Vagina (tissue), 2 donors: Measurements from ENCODE around the gene CBX6. TPM values are rescaled to one million over a fixed set of nuclear protein-coding genes. Genes with fewer than 3 reads are reported as not detected.

Source experiments
- DNase-seq, 2 donors: peaks; one replicate each; pipeline ENCODE4 v3.0.0-alpha.2; 2017; ENCODE audit errors: extremely low spot score in 2 of 2
- H3K27ac ChIP-seq: fragments of 200-600 bp; sonication (generic); one replicate; pipeline ENCODE4 v1.5.1; 2019
- H3K27me3 ChIP-seq: fragments of 200-600 bp; sonication (generic); one replicate; pipeline ENCODE4 v1.5.1; 2019
- H3K36me3 ChIP-seq, 2 donors: fragments of 200-600 bp; sonication (generic); one replicate each; pipeline ENCODE4 v1.5.1; 2017 to 2019
- H3K4me1 ChIP-seq: fragments of 200-600 bp; sonication (generic); one replicate; pipeline ENCODE4 v1.5.1; 2019
- H3K4me3 ChIP-seq, 2 donors: fragments of 200-600 bp; sonication (generic); 1 replicate in 1 of 2; 2 replicates in 1 of 2; pipeline ENCODE4 v1.5.1; 2016 to 2019
- H3K9me3 ChIP-seq: fragments of 200-600 bp; sonication (generic); one replicate; pipeline ENCODE4 v1.5.1; 2019
- POLR2A ChIP-seq, 2 donors: fragments of 450-650 bp; IDR thresholded peaks; one replicate each; pipeline ENCODE4 v1.6.1; 2017; ENCODE audit warnings: antibody characterized with exemption in 2 of 2, mild to moderate bottlenecking in 2 of 2, moderate library complexity in 2 of 2
- POLR2AphosphoS5 ChIP-seq, 2 donors: sonication (generic); formaldehyde crosslinking; IDR thresholded peaks; one replicate each; pipeline ENCODE4 v1.9.0; 2017; ENCODE audit warnings: antibody characterized with exemption in 2 of 2, mild to moderate bottlenecking in 2 of 2, low read depth in 1 of 2; ENCODE audit not compliant: insufficient read depth in 1 of 2
- intact Hi-C: fragments of 100-400 bp; cut with DNase I; formaldehyde crosslinking; loops from one replicate; pipeline ENCODE4 v1.15.1; 2023
- total RNA-seq: library from RNA; depleted of rRNA; stranded (reverse); fragments of >200 nt; gene quantifications from one replicate; pipeline ENCODE4 v1.2.3, GENCODE V29; 2016
- TF ChIP-seq, protein P1 (sequence below), 3 experiments: fragments of 450-650 bp in 2 of 3; fragments of 200-600 bp in 1 of 3; sonication (generic) in 1 of 3; IDR thresholded peaks; one replicate each; pipeline ENCODE4 v1.5.1; 2017 to 2019; ENCODE audit warnings: antibody characterized with exemption in 3 of 3, mild to moderate bottlenecking in 2 of 3, moderate library complexity in 2 of 3

The CBX6 gene
- total RNA-seq, 1 donor from 2014 or later = 31.7 TPM

DNA sequence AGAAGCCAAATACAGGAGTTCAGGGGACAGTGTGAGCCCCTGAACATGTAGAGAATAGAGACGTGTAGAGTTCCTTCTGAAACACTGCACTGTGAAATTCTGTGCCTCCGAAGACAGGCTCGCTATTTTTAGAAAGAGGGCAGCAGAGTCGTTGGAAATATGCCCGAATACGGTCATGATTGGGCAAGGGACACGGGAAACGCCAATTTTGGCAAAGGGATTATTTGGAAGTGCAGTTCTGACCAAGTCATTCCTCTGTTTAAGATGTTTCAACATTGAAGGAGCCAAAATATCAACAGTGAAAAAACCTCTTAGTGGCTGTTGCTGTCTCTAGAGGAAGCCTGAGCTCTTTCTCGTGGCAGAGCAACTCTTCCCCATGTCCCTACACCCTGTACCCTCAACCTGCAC lies 9.5 kb upstream of the CBX6 start:
- H3K4me3 ChIP-seq = peak overlapping the region in 1 of 2 donors; percentile 14
- TF ChIP-seq POLR2AphosphoS5 (IDR thresholded peaks at IDR 0.05; ENCODE audit: insufficient read depth in 1 of 2, low read depth in 1 of 2) (peak in 1 of 2 donors; percentile 63), POLR2A (IDR thresholded peaks at IDR 0.05) (peak in 1 of 2 donors; percentile 10)
- TF ChIP-seq, protein P1, sequence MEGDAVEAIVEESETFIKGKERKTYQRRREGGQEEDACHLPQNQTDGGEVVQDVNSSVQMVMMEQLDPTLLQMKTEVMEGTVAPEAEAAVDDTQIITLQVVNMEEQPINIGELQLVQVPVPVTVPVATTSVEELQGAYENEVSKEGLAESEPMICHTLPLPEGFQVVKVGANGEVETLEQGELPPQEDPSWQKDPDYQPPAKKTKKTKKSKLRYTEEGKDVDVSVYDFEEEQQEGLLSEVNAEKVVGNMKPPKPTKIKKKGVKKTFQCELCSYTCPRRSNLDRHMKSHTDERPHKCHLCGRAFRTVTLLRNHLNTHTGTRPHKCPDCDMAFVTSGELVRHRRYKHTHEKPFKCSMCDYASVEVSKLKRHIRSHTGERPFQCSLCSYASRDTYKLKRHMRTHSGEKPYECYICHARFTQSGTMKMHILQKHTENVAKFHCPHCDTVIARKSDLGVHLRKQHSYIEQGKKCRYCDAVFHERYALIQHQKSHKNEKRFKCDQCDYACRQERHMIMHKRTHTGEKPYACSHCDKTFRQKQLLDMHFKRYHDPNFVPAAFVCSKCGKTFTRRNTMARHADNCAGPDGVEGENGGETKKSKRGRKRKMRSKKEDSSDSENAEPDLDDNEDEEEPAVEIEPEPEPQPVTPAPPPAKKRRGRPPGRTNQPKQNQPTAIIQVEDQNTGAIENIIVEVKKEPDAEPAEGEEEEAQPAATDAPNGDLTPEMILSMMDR (IDR thresholded peaks at IDR 0.05) = no peak
- DNase-seq = peak in 1 of 2 donors; percentile 91
- peaks cover 32% of the 10 kb centered on the region for H3K4me1 ChIP-seq
- H3K27me3 ChIP-seq = no peaks in the 10 kb centered on the region
- intact Hi-C loops = no loop called here
- H3K27ac ChIP-seq = peak overlapping the region; percentile 81
- H3K36me3 ChIP-seq = no peaks in the 10 kb centered on the region
- H3K9me3 ChIP-seq = no peaks in the 10 kb centered on the region

DNA sequence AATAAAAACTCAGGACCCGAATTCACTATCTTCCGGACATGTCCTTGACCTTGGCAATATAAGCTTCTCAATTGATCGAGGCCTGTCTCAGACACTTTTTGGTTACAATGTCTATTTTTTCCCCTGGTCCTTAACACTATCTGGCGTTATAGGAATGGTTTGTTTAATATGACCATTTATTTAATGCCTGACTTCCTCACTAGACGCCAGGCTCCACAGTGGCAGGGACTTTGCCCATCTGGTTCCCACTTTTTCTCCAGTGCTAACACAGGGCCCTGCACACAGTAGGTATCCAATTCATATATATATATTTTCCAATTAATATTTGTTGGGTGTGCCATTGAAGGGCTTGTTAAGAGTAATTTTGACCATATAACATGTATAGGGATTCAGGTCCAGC lies 7.9 kb upstream of the CBX6 start:
- intact Hi-C loops = no loop called here
- H3K27me3 ChIP-seq = no peaks in the 10 kb centered on the region
- H3K27ac ChIP-seq = no peak overlapping the region
- H3K4me3 ChIP-seq = no peak overlapping the region
- DNase-seq = no peak
- peaks cover 32% of the 10 kb centered on the region for H3K4me1 ChIP-seq
- TF ChIP-seq, protein P1 (IDR thresholded peaks at IDR 0.05) = no peak
- TF ChIP-seq POLR2A (IDR thresholded peaks at IDR 0.05) (no peak), POLR2AphosphoS5 (IDR thresholded peaks at IDR 0.05; ENCODE audit: insufficient read depth in 1 of 2, low read depth in 1 of 2) (no peak)
- no peaks in the 10 kb centered on the region for H3K36me3 ChIP-seq
- no peaks in the 10 kb centered on the region for H3K9me3 ChIP-seq

DNA sequence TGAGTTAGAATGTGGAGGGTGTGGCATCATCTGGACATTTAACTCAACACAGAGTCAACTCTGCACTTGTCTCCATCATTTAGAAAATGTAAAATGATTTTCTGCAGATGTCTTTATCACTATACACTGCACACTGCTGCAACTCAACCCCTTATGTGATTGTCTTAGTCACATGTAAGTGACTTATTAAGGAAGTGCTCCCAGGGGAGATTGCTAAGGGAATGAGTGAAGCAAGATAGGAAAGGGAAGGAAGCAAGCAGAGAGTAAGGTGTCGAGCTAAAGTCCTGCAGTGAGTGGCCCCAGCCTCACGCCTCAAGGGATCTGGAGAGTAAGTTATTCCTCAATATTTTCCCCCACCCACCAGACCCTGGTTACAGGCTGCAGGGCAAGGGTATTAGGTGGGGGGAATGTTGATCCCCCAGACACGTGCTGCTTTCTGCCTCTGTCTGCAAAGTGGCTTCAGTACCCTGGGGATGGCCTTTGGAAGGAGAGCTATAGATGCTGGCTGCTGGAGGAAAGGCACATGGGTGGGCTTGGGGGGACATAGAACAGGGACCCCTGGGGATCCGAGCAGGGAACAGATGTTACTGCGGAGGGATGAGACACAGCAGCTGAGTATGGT lies 7.2 kb upstream of the CBX6 start:
- Histone ChIP-seq H3K36me3 (no peaks in the 10 kb centered on the region), H3K27me3 (no peaks in the 10 kb centered on the region), H3K4me3 (no peak overlapping the region), H3K9me3 (no peaks in the 10 kb centered on the region), H3K4me1 (peaks cover 32% of the 10 kb centered on the region), H3K27ac (no peak overlapping the region)
- intact Hi-C loops = no loop called here
- no peak for DNase-seq
- TF ChIP-seq POLR2AphosphoS5 (IDR thresholded peaks at IDR 0.05; ENCODE audit: insufficient read depth in 1 of 2, low read depth in 1 of 2) (no peak), POLR2A (IDR thresholded peaks at IDR 0.05) (no peak)
- TF ChIP-seq, protein P1 (IDR thresholded peaks at IDR 0.05) = no peak

DNA sequence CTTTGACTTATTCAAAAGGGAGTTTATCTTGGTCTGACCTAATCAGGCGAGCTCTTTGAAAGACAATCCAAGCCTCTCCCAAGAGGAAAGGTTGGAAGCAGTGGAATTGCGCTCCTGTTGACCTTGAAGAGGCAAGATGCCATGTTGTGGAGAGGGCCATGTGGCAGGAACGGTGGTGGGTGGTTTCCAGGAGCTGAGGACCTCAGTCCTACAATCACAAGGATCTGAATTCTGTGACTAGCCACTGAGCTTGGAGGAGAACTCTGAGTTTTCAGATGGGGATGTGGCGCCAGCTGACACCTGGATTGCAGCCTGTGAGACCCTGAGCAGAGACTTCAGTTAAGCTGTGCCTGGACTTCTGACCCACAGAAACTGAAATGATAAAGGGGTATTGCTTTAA lies 6.0 kb upstream of the CBX6 start:
- intact Hi-C loops = no loop called here
- Histone ChIP-seq H3K9me3 (no peaks in the 10 kb centered on the region), H3K36me3 (no peaks in the 10 kb centered on the region), H3K4me3 (no peak overlapping the region), H3K4me1 (peaks cover 30% of the 10 kb centered on the region), H3K27me3 (no peaks in the 10 kb centered on the region), H3K27ac (no peak overlapping the region)
- DNase-seq = no peak
- TF ChIP-seq POLR2AphosphoS5 (IDR thresholded peaks at IDR 0.05; ENCODE audit: insufficient read depth in 1 of 2, low read depth in 1 of 2) = no peak
- no peak for TF ChIP-seq POLR2A (IDR thresholded peaks at IDR 0.05)
- TF ChIP-seq, protein P1 (IDR thresholded peaks at IDR 0.05) = no peak

DNA sequence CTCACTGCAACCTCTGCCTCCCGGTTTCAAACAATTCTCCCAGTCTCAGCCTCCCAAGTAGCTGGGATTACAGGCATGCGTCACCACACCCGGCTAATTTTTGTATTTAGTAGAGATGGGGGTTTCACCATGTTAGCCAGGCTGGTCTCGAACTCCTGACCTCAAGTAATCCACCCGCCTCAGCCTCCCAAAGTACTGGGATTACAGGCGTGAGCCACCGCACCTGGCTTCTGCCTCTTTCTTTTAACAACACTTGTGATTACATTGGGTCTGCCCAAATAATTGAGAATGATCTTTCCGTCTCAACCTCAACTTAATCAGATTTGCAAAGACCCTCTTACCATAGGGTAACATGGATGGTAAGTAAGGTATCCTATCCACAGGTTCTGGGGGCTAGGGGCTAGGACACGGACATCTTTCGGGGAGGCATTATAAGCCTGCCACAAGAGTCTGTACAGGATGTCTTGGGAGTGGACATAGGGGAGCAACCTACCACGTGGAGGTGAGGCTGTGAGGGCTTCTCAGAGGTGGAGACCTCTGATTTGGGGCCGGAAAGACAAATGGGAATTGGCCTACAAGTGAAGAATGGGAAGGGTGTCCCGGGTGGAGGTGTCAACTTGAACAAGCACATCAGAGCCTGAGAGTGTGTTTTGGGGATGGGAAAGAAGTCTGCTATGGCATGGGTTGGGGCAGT lies 2.7 kb upstream of the CBX6 start:
- DNase-seq = no peak
- Histone ChIP-seq H3K36me3 (no peaks in the 10 kb centered on the region), H3K4me1 (peaks cover 29% of the 10 kb centered on the region), H3K9me3 (no peaks in the 10 kb centered on the region), H3K27ac (no peak overlapping the region), H3K4me3 (no peak overlapping the region), H3K27me3 (no peaks in the 10 kb centered on the region)
- intact Hi-C loops = no loop called here
- no peak for TF ChIP-seq POLR2A (IDR thresholded peaks at IDR 0.05)
- TF ChIP-seq POLR2AphosphoS5 (IDR thresholded peaks at IDR 0.05; ENCODE audit: insufficient read depth in 1 of 2, low read depth in 1 of 2) = no peak
- TF ChIP-seq, protein P1 (IDR thresholded peaks at IDR 0.05) = no peak
